Measurements from ENCODE around the gene RBFOX2.
A peak's percentile ranks its signal among the peaks of the same experiment; 100 is the strongest.
"Not testable (repeated sequence)": the region's sequence is repeated elsewhere in the genome, so short reads cannot be mapped to it uniquely, and the experiment has no call there.

RBFOX2 gene

DNA sequence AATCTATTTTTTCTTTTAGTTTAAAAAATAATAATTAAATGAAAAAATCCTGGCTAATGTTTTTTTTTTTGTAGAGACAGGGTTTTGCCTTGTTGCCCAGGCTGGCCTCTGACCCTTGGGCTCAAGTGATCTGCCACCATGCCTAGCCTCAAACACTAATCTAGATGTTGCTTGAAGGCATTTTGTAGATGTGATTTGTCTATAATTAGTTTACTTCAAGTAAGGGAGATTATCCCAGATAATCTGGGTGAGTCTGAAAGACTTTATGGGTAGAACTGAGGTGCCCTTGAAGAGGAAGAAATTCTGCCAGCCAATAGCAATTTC, 38.6 kb upstream of the RBFOX2 start:
- TF ChIP-seq, protein P1, sequence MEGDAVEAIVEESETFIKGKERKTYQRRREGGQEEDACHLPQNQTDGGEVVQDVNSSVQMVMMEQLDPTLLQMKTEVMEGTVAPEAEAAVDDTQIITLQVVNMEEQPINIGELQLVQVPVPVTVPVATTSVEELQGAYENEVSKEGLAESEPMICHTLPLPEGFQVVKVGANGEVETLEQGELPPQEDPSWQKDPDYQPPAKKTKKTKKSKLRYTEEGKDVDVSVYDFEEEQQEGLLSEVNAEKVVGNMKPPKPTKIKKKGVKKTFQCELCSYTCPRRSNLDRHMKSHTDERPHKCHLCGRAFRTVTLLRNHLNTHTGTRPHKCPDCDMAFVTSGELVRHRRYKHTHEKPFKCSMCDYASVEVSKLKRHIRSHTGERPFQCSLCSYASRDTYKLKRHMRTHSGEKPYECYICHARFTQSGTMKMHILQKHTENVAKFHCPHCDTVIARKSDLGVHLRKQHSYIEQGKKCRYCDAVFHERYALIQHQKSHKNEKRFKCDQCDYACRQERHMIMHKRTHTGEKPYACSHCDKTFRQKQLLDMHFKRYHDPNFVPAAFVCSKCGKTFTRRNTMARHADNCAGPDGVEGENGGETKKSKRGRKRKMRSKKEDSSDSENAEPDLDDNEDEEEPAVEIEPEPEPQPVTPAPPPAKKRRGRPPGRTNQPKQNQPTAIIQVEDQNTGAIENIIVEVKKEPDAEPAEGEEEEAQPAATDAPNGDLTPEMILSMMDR (conservative IDR thresholded peaks at IDR 0.05) = no peak

GRCh38 chr22:36065775-36066544, 37.3 kb upstream of the RBFOX2 start:
- H3K27ac ChIP-seq = peak overlapping the region; percentile 74
- TF ChIP-seq, protein P1 (conservative IDR thresholded peaks at IDR 0.05) = peak; percentile 99

More for the DNA sequence above, 38.6 kb upstream of the RBFOX2 start:
- no peak overlapping the region for H3K27ac ChIP-seq

- H3K27ac ChIP-seq = peak overlapping the region; percentile 74
- TF ChIP-seq, protein P1 (conservative IDR thresholded peaks at IDR 0.05) = no peak
These were observed 36.8 kb upstream of the RBFOX2 start for GRCh38 chr22:36065462-36065774.

DNA sequence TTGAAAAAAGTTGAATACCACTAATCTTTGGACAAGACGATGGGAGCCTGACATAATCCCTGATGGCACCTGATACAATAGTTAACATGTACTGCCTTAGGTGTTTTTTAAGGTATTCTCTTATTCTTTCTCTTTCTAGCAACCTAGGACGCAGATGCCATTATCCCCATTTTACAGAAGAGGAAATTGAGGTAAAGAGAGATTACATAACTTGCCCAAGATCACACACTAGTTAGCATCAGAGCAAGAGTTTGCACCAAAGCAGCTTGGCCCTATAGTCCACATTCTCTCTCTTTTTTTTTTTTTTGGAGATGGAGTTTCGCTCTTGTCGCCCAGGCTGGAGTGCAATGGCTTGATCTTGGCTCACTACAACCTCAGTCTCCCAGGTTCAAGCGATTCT, 35.7 kb upstream of the RBFOX2 start:
- TF ChIP-seq, protein P1 (conservative IDR thresholded peaks at IDR 0.05) = no peak

DNA sequence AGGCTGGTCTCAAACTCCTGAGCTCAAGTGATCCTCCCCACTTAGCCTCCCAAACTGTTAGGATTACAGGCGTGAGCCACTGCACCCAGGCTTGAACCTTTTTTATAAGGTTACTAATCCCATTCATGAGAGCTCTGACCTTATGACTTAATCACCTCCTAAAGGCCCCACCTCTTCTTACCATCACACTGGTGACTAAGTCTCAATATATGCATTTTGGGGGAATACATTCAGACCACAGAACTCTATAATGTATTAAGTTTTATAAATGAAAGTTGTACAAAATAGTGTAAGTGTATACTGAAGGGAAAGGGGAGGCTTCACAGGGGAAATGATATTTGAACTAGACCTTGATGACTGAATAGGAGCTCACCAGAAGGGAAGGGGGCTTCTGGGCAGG, 28.4 kb upstream of the RBFOX2 start:
- no peak overlapping the region for H3K27ac ChIP-seq
- TF ChIP-seq, protein P1 (conservative IDR thresholded peaks at IDR 0.05) = no peak

More for the DNA sequence above, 35.7 kb upstream of the RBFOX2 start:
- H3K27ac ChIP-seq = no peak overlapping the region

- no peak overlapping the region for H3K27ac ChIP-seq
- TF ChIP-seq, protein P1 (conservative IDR thresholded peaks at IDR 0.05) = no peak
These were observed 27.0 kb upstream of the RBFOX2 start for GRCh38 chr22:36055376-36056295.

DNA sequence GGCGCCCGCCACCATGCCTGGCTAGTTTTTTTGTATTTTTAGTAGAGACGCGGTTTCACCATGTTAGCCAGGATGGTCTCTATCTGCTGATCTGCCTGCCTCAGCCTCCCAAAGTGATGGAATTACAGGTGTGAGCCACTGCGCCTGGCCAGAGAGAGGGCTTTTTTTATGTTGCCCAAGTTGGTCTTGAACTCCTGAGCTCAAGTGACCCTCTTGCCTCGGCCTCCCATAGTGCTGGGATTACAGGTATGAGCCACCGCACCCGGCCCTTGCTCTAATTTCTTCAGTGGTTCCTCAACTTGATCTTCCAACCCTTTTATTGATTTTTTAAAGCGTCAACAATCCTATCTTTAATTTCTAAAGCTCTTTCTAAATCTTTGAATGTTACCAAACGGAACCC, 25.8 kb upstream of the RBFOX2 start:
- H3K27ac ChIP-seq = not testable (repeated sequence)
